ENCODE measurements around the gene REM2. TPM values are rescaled to one million over a fixed set of nuclear protein-coding genes. Genes with fewer than 3 reads are reported as not detected.
A peak's percentile ranks its signal among the peaks of the same experiment; 100 is the strongest.

REM2 gene
- polyA plus RNA-seq, 3 donors, result 1.8 TPM; not detected in 2

- Histone ChIP-seq H3K4me3 (replicated peaks in 1 of 3; ENCODE audit: low read depth in 2 of 3, low read length in 3 of 3) (peak overlapping the region in 1 of 3 experiments; percentile 54), H3K4me1 (ENCODE audit: control insufficient read depth in 1 of 2, insufficient read depth in 2 of 2, low read length in 2 of 2) (peaks cover 15 to 23% of the 10 kb centered on the region in 2 donors), H3K79me2 (ENCODE audit: insufficient read depth, low read length) (no peaks in the 10 kb centered on the region), H3K9me3 (replicated peaks in 1 of 2; ENCODE audit: control insufficient read depth in 1 of 2, insufficient read depth in 1 of 2, low read length in 2 of 2) (no peaks in the 10 kb centered on the region), H3K4me2 (replicated peaks; ENCODE audit: extremely low read depth, low read length, poor library complexity, severe bottlenecking) (peak overlapping the region; percentile 58), H2AFZ (ENCODE audit: insufficient read depth, low read depth, low read length, poor library complexity, severe bottlenecking) (peak overlapping the region; percentile 37), H3K36me3 (replicated peaks in 1 of 2; ENCODE audit: control insufficient read depth in 1 of 2, insufficient read depth in 2 of 2, low read length in 2 of 2) (no peaks in the 10 kb centered on the region), H3K9ac (ENCODE audit: insufficient read depth, low read length, poor library complexity, severe bottlenecking) (no peak overlapping the region), H3K27me3 (ENCODE audit: control insufficient read depth in 2 of 2, insufficient read depth in 2 of 2, low read length in 2 of 2) (peaks cover 0 to 5% of the 10 kb centered on the region in 2 donors), H3K27ac (ENCODE audit: low read depth in 1 of 2, low read length in 2 of 2) (no peak overlapping the region), H4K20me1 (ENCODE audit: insufficient read depth, low read length) (no peaks in the 10 kb centered on the region)
- Mint-ChIP-seq H3K9me3 (peaks cover 0 to 2% (median 0%) of the 10 kb centered on the region in 7 donors), H3K4me1 (peaks cover 20% of the 10 kb centered on the region), H3K27me3 (ENCODE audit: low read depth in 3 of 3) (peaks cover 4 to 32% (median 13%) of the 10 kb centered on the region in 3 donors), H3K36me3 (peaks cover 6 to 7% of the 10 kb centered on the region in 2 donors), H3K27ac (peak overlapping the region in 5 of 7 donors; percentile 46 to 76 (median 68)), H3K4me3 (peak overlapping the region; percentile 45 to 80)
- DNase-seq, result peak; percentile 50 to 93 (median 59)
- WGBS (ENCODE audit: insufficient coverage), result 21% methylated on average over 5 of the region's 14 CpGs
- intact Hi-C loops (cut with micrococcal nuclease), result no loop called here
- TF ChIP-seq CTCF (IDR thresholded peaks at IDR 0.05), result no peak
Observed at GRCh38 chr14:22847661-22848341, 35.2 kb upstream of the REM2 start.

GRCh38 chr14:22848351-22849164 lies 34.5 kb upstream of the REM2 start:
- no peak for TF ChIP-seq CTCF (IDR thresholded peaks at IDR 0.05)
- Histone ChIP-seq H2AFZ (ENCODE audit: insufficient read depth, low read depth, low read length, poor library complexity, severe bottlenecking) (peak overlapping the region; percentile 37), H3K4me3 (replicated peaks in 1 of 3; ENCODE audit: low read depth in 2 of 3, low read length in 3 of 3) (peak overlapping the region in 1 of 3 experiments; percentile 54), H3K36me3 (replicated peaks in 1 of 2; ENCODE audit: control insufficient read depth in 1 of 2, insufficient read depth in 2 of 2, low read length in 2 of 2) (no peaks in the 10 kb centered on the region), H3K27ac (ENCODE audit: low read depth in 1 of 2, low read length in 2 of 2) (no peak overlapping the region), H3K4me2 (replicated peaks; ENCODE audit: extremely low read depth, low read length, poor library complexity, severe bottlenecking) (peak overlapping the region; percentile 58), H3K27me3 (ENCODE audit: control insufficient read depth in 2 of 2, insufficient read depth in 2 of 2, low read length in 2 of 2) (peaks cover 0 to 5% of the 10 kb centered on the region in 2 donors), H4K20me1 (ENCODE audit: insufficient read depth, low read length) (no peaks in the 10 kb centered on the region), H3K9ac (ENCODE audit: insufficient read depth, low read length, poor library complexity, severe bottlenecking) (no peak overlapping the region), H3K9me3 (replicated peaks in 1 of 2; ENCODE audit: control insufficient read depth in 1 of 2, insufficient read depth in 1 of 2, low read length in 2 of 2) (no peaks in the 10 kb centered on the region), H3K79me2 (ENCODE audit: insufficient read depth, low read length) (no peaks in the 10 kb centered on the region), H3K4me1 (ENCODE audit: control insufficient read depth in 1 of 2, insufficient read depth in 2 of 2, low read length in 2 of 2) (peaks cover 19 to 30% of the 10 kb centered on the region in 2 donors)
- 6% methylated on average over 6 of the region's 12 CpGs for WGBS (ENCODE audit: insufficient coverage)
- intact Hi-C loops (cut with micrococcal nuclease), result no loop called here
- H3K27ac Mint-ChIP-seq, result peak overlapping the region in 5 of 7 donors; percentile 32 to 76 (median 64)
- peaks cover 28% of the 10 kb centered on the region for H3K4me1 Mint-ChIP-seq
- H3K27me3 Mint-ChIP-seq (ENCODE audit: low read depth in 3 of 3), result peaks cover 4 to 30% (median 13%) of the 10 kb centered on the region in 3 donors
- H3K4me3 Mint-ChIP-seq, result peak overlapping the region; percentile 45 to 80
- H3K36me3 Mint-ChIP-seq, result peaks cover 3 to 4% of the 10 kb centered on the region in 2 donors
- H3K9me3 Mint-ChIP-seq, result peaks cover 0 to 2% (median 0%) of the 10 kb centered on the region in 7 donors
- peak in 2 of 3 donors; percentile 24 to 73 for DNase-seq
